GF-D8 (cell line): ENCODE results near the gene SHROOM4.

Experiments used
- DNase-seq: peaks from one replicate; lab custom pipeline; 2025; lab: John Stamatoyannopoulos, UW

SHROOM4 gene

GRCh38 chrX:50778272-50778671, 35.7 kb downstream of the SHROOM4 start:
- DNase-seq, result no peak

- no peak for DNase-seq
Measured at GRCh38 chrX:50776248-50776647, 37.7 kb downstream of the SHROOM4 start.

- DNase-seq, result no peak
Measured at GRCh38 chrX:50771382-50771781, 42.6 kb downstream of the SHROOM4 start.

GRCh38 chrX:50770702-50771101, 43.3 kb downstream of the SHROOM4 start:
- DNase-seq, result no peak

GRCh38 chrX:50769389-50770063, 44.5 kb downstream of the SHROOM4 start:
- no peak for DNase-seq

- DNase-seq, result no peak
Measured at GRCh38 chrX:50768801-50769200, 45.2 kb downstream of the SHROOM4 start.

GRCh38 chrX:50765986-50766385, 48.0 kb downstream of the SHROOM4 start:
- DNase-seq, result no peak

GRCh38 chrX:50762578-50762977, 51.4 kb downstream of the SHROOM4 start:
- DNase-seq, result no peak

- DNase-seq, result no peak
Measured at GRCh38 chrX:50756276-50756675, 57.7 kb downstream of the SHROOM4 start.

GRCh38 chrX:50751091-50751490, 62.9 kb downstream of the SHROOM4 start:
- DNase-seq, result no peak

GRCh38 chrX:50747471-50747900, 66.5 kb downstream of the SHROOM4 start:
- DNase-seq, result no peak

- peak; percentile 24 for DNase-seq
Measured at GRCh38 chrX:50736656-50737055, 77.3 kb downstream of the SHROOM4 start.

- DNase-seq, result no peak
Measured at GRCh38 chrX:50726296-50726695, 87.7 kb downstream of the SHROOM4 start.

GRCh38 chrX:50725310-50725709, 88.7 kb downstream of the SHROOM4 start:
- DNase-seq, result no peak

- no peak for DNase-seq
Measured at GRCh38 chrX:50723006-50723405, 91.0 kb downstream of the SHROOM4 start.

GRCh38 chrX:50721764-50722521, 92.1 kb downstream of the SHROOM4 start:
- DNase-seq, result no peak

- DNase-seq, result no peak
Measured at GRCh38 chrX:50719614-50720013, 94.4 kb downstream of the SHROOM4 start.

GRCh38 chrX:50718776-50719175, 95.2 kb downstream of the SHROOM4 start:
- no peak for DNase-seq

GRCh38 chrX:50716706-50717105, 97.3 kb downstream of the SHROOM4 start:
- no peak for DNase-seq

GRCh38 chrX:50712777-50713176, 101.2 kb downstream of the SHROOM4 start:
- no peak for DNase-seq

- DNase-seq, result no peak
Measured at GRCh38 chrX:50711907-50712306, 102.1 kb downstream of the SHROOM4 start.

- DNase-seq, result no peak
Measured at GRCh38 chrX:50707955-50708699, 105.9 kb downstream of the SHROOM4 start.

- DNase-seq, result no peak
Measured at GRCh38 chrX:50707405-50707804, 106.6 kb downstream of the SHROOM4 start.
